Neural crest cell (in vitro differentiated cells): ENCODE measurements around the gene MTF2. TPM values are rescaled to one million over a fixed set of nuclear protein-coding genes. Genes with fewer than 3 reads are reported as not detected.

ENCODE experiments used
- DNase-seq: peaks from one replicate; pipeline ENCODE4 v3.0.0; 2021; ENCODE audit warnings: low read depth, mixed read lengths, low spot score
- H3K27ac Mint-ChIP-seq: one replicate; pipeline ENCODE4 v1.8.0; 2021; ENCODE audit warnings: mild to moderate bottlenecking, mixed read lengths; ENCODE audit not compliant: unreplicated experiment
- H3K27me3 Mint-ChIP-seq: 2 replicates; pipeline ENCODE4 v1.8.0; 2021; ENCODE audit warnings: low read depth, mild to moderate bottlenecking, mixed read lengths
- H3K36me3 Mint-ChIP-seq: 2 replicates; pipeline ENCODE4 v1.8.0; 2021; ENCODE audit warnings: low read depth, mild to moderate bottlenecking, mixed read lengths
- H3K4me1 Mint-ChIP-seq: 2 replicates; pipeline ENCODE4 v1.8.0; 2021; ENCODE audit warnings: mixed read lengths
- H3K4me3 Mint-ChIP-seq: one replicate; pipeline ENCODE4 v1.8.0; 2021; ENCODE audit warnings: mild to moderate bottlenecking, mixed read lengths
- H3K9me3 Mint-ChIP-seq: 2 replicates; pipeline ENCODE4 v1.8.0; 2021; ENCODE audit warnings: mixed read lengths
- CTCF ChIP-seq: fragments of 200-600 bp; sonication (generic); conservative IDR thresholded peaks from 2 replicates; pipeline ENCODE4 v1.5.0; 2021; ENCODE audit warnings: antibody characterized with exemption, mild to moderate bottlenecking
- total RNA-seq: library from RNA; stranded (reverse); gene quantifications from 2 replicates; pipeline ENCODE4 v1.2.1, GENCODE V29; 2021

MTF2 gene
- total RNA-seq, 1 donor from 2014 or later, result 77.1 TPM

- no peaks in the 10 kb centered on the region for H3K9me3 Mint-ChIP-seq
- no peak overlapping the region for H3K4me3 Mint-ChIP-seq
- H3K36me3 Mint-ChIP-seq, result peaks cover 2% of the 10 kb centered on the region
- no peaks in the 10 kb centered on the region for H3K4me1 Mint-ChIP-seq
- TF ChIP-seq CTCF, result no peak
- H3K27ac Mint-ChIP-seq, result no peak overlapping the region
- DNase-seq, result no peak
- H3K27me3 Mint-ChIP-seq, result no peaks in the 10 kb centered on the region
Observed at GRCh38 chr1:93124556-93125355, 45.7 kb downstream of the MTF2 start.

- H3K27ac Mint-ChIP-seq, result no peak overlapping the region
- H3K27me3 Mint-ChIP-seq, result no peaks in the 10 kb centered on the region
- no peaks in the 10 kb centered on the region for H3K4me1 Mint-ChIP-seq
- DNase-seq, result no peak
- H3K4me3 Mint-ChIP-seq, result no peak overlapping the region
- TF ChIP-seq CTCF, result no peak
- H3K9me3 Mint-ChIP-seq, result no peaks in the 10 kb centered on the region
- H3K36me3 Mint-ChIP-seq, result peaks cover 2% of the 10 kb centered on the region
Observed at GRCh38 chr1:93129507-93130099, 50.5 kb downstream of the MTF2 start.

GRCh38 chr1:93132638-93133037 is 53.6 kb downstream of the MTF2 start:
- Mint-ChIP-seq H3K36me3 (peaks cover 5% of the 10 kb centered on the region), H3K4me3 (no peak overlapping the region), H3K27me3 (no peaks in the 10 kb centered on the region), H3K9me3 (no peaks in the 10 kb centered on the region), H3K4me1 (no peaks in the 10 kb centered on the region), H3K27ac (no peak overlapping the region)
- DNase-seq, result no peak
- no peak for TF ChIP-seq CTCF

GRCh38 chr1:93136445-93136844 is 57.4 kb downstream of the MTF2 start:
- no peaks in the 10 kb centered on the region for H3K9me3 Mint-ChIP-seq
- H3K4me3 Mint-ChIP-seq, result no peak overlapping the region
- H3K36me3 Mint-ChIP-seq, result peaks cover 11% of the 10 kb centered on the region
- TF ChIP-seq CTCF, result no peak
- no peaks in the 10 kb centered on the region for H3K27me3 Mint-ChIP-seq
- H3K4me1 Mint-ChIP-seq, result no peaks in the 10 kb centered on the region
- no peak for DNase-seq
- H3K27ac Mint-ChIP-seq, result no peak overlapping the region

- no peak for DNase-seq
- H3K4me1 Mint-ChIP-seq, result no peaks in the 10 kb centered on the region
- no peaks in the 10 kb centered on the region for H3K27me3 Mint-ChIP-seq
- H3K27ac Mint-ChIP-seq, result no peak overlapping the region
- no peak for TF ChIP-seq CTCF
- H3K36me3 Mint-ChIP-seq, result peaks cover 11% of the 10 kb centered on the region
- H3K9me3 Mint-ChIP-seq, result no peaks in the 10 kb centered on the region
- H3K4me3 Mint-ChIP-seq, result no peak overlapping the region
Observed at GRCh38 chr1:93137604-93138292, 58.7 kb downstream of the MTF2 start.
